ENCODE results near the gene POP4.

The POP4 gene

DNA sequence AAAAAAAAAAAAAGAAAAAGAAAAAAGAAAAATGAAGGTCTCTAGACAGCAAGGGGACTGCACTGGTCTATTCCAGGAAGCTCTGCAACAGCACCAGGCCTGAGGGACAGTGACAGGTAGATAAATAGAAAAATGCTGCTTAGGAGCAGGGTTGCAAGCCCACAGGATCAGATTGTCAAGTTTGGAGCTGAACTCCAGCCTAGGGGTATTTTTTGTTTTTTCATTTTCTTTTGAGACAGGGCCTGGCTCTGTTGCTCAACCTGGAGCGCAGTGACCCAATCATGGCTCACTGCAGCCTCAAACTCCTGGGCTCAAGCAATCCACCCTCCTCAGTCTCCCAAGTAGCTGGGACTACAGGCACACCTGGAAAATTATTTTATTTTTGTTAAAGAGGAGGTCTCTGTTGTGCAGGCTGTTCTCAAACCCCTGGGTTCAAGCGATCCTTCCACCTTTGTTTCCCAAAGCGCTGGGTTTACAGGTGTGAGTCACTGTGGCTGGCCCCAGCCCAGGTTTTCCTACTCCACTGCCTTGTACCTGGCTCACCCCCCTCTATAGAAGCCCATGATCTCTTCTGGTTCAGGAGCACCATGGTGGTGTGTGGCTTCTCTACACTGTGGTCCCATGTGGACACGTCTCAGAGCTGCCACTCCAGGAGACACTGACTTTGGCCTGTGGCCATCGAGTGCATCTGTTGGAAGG, 23.9 kb downstream of the POP4 start:
- DNase-seq (ENCODE audit: low read depth, low spot score) = no peak

DNA sequence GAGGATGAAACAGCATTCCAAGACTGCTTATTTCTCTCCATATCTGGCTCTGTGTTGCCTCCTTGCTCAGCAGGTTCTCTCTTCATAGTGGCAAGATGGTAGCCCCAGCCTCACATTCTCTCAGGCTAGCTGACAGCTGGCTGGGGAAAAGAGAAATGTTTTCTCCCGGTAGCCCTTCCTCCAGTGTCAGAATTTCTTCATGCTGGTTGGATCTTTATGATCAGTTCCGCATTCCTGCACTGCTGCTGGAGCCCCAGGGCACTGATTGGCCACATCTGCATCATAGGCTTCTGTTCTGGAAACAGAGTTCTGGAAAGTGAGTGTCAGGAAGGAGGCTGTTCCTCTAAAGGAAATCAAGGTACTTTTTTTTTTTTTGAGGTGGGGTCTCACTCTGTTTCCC, 24.6 kb downstream of the POP4 start:
- no peak for DNase-seq (ENCODE audit: low read depth, low spot score)

DNA sequence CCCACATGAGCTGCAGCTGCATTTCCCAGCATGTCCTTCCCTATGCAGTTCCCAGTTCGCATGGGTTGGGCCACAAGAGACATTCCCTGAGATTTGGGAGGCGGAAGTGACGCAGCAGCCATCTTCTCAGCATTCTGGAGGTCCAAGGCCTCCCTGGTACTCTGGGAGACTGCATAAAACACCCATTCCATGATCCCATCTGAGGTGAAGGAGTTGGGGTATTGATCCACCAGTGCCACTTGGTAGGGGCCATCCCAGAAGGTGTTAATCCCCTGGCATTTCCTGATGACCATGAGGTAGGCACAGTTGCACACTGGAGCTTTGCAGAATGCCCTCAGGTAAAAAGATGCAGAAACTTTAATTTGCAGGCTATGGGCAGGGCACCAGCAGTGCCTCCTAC, 25.4 kb downstream of the POP4 start:
- no peak for DNase-seq (ENCODE audit: low read depth, low spot score)

DNA sequence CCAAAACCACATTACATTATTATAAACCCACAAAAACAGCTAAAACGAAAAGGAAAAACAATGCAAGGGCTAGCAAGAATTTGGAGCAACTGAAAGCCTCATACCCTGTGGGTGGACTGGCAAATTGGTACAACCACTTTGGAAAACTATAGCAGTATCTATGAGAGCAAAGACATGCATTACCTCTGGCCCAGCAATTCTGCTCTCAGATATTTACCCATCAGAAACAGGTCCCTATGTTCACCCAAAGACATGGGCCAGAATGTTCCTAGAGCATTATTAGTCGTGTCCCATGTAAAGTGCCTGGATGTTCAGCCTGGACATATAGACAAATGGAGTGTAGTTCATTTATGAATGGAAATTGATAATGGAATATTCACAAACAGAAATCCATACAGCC, 27.9 kb downstream of the POP4 start:
- no peak for DNase-seq (ENCODE audit: low read depth, low spot score)

DNA sequence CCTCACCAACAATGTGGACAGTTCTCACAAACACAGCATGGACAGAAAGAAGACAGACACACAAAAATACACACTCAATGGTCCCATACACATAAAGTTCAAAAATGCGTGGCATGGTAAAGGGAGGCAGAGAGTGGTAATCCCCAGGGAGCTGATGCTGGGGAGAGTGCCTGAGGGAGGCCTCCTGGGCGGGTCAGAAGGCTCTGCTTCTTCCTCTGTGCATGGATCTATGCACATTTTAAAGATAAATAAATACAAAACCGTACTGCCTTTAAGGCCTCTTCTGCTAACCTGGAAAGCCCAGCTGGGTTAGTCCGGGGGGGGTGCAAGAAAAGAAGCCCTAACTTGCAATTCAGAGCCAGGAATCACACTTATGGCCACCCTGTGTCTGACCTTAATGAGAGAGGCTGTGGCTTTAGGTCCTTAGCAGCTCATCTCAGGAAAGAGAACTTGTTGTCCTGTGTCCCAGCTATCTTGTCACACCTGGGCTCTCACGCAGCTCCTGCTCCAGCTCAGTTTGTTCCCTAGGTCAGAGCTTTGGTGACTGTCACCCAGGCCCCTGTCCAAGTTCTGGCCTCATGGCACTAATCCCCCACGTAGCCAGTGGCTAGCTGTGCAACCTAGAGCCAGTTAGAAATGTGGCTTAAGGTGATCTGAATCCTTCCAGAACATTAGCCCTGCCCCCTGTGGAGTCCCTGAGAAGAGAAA, 28.5 kb downstream of the POP4 start:
- no peak for DNase-seq (ENCODE audit: low read depth, low spot score)

DNA sequence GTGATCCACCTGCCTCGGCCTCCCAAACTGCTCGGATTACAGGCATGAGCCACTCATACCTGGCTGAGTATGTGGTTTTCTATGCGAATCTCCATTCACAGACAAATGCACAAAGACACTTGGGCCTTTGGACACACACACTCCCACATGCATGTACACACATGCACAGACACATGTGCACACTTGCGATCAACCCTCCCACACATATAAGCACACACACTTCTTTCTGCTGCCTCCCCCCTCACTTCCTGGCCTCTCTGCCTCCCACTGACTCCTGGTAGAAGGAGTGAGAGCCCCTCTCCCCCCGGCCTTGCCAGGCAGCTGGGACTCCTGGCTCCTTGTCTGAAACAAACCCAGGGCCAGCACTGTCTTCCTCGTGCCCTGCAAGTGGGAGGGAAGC, 29.9 kb downstream of the POP4 start:
- DNase-seq (ENCODE audit: low read depth, low spot score) = no peak

DNA sequence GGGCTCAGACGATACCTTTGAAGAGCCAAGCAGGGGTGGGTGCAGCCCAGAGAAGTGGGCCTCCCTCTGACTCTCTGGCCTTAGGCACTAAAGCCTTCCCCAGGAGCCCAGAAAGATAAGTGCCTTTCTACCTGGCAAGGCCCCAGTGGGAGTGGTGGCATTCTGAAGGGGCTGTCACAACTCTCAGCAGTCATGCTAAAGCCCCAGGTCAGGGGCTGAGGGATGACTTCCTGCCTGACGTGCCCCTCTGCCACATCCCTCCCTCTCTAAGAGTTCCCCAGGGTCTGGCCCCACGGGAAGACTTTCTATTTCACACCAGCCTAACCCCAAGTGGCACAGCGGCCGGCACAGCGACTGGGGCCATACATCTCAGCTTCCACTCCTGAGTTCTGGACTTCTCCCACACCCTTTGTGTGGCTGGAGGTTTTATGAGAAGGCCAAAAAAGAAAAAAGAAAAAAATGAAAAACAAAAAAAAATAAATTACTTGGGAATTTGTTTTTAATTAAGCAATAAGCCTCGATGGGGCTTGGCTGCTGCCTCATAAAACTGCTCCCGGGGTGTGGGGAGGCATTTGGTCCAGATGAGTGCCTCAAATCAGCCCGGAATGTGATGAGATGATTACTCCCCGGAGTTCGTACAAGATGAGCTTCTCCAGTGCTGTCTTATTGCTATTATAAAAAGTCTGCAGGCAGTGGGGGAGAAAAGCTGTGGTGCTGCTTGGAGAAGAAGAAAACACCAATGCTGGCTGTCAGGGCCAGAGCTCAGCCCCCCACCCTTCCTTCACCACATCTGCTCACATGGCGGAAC, 30.7 kb downstream of the POP4 start:
- DNase-seq (ENCODE audit: low read depth, low spot score) = no peak

DNA sequence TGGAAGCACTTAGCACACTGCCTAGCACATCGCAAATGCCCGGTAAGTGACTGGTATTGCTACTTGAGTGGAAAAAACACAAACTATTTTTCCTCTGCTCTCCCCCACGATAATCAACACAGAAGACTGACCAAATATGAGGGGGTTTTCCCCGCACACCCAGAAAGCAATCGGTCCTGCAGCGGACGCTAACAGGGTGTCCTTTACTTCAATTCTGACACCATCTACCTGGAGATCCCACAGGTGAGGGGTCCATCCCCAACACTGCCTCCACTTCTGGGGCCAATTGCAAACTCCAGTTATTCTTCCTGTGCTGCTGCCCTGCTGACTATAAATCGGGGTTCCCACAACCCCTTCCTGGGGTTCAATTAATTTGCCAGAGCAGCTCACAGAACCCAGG, 33.0 kb downstream of the POP4 start:
- DNase-seq (ENCODE audit: low read depth, low spot score) = no peak

DNA sequence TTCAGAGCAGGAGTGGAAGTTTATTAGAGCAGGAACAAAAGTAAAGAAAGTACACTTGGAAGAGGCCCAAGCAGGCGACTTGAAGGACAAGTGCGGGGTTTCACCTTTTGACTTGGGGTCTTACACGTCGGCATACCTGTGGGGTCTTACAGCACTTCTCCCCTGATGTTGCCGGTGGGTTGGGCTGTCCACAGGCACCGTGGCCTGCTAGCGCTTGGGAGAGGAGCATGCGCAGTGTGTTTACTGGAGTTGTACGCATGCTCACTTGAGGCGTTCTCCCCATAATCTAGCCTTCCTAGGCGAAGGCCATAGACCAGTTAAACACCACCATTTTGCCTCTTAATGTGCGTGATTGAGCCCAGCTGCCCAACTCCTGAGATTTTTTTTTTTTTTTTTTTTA, 34.1 kb downstream of the POP4 start:
- no peak for DNase-seq (ENCODE audit: low read depth, low spot score)

DNA sequence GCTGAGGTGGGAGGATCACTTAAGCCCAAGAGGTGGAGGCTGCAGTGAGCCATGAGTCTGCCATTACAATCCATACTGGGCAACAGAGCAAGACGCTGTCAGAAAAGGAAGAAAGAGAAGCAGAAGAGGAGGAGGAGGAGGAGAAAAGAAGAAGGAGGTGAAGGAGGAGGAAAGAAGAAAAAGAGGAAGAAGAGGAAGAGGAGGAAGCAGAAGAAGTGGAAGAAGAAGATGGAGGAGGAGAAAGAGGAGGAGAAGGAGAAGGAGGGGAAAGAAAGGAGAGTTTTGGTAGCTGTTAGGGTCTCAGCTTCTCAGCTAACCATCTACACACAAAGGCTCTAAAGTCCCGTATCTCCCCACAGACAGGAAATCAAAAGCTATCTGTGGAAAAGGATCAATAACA, 35.5 kb downstream of the POP4 start:
- DNase-seq (ENCODE audit: low read depth, low spot score) = no peak

DNA sequence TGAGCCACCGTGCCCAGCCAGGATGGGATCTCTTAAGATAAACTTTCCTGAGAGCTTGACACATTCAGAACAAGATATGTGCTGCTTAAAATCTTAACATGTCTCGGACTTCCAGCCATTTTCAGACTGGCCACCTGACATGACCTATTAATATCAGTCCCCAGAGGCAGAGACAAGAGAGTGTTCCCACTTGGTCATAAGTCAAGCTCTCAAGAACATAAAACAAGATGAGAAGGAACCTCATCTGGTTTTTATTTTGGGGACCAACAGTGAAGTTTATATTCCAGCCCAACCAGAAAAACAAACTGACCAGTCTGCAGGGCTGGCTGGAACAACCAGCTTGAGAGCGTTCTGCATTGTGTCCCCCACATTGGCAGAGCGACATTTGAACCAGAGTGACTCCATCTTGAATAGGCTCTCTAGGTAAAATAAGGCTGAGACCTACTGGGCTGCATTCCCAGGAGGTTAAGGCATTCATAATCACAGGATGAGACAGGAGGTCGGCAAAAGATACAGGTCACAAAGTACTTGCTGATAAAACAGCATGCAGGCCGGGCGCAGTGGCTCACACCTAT, 37.4 kb downstream of the POP4 start:
- no peak for DNase-seq (ENCODE audit: low read depth, low spot score)

DNA sequence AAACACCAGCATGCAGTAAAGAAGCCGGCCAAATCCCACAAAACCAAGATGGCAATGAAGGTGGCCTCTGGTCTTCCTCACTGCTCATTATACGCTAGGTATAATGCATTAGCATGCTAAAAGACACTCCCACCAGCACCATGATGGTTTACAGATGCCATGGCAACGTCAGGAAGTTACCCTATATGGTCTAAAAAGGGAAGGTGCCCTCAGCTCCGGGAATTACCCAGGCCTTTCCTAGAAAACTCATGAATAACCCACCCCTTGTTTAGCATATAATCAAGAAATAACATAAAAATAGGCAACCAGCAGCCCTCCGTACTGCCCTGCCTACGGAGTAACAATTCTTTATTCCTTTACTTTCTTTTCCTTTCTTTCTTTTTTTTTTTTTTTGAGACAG, 38.1 kb downstream of the POP4 start:
- no peak for DNase-seq (ENCODE audit: low read depth, low spot score)

DNA sequence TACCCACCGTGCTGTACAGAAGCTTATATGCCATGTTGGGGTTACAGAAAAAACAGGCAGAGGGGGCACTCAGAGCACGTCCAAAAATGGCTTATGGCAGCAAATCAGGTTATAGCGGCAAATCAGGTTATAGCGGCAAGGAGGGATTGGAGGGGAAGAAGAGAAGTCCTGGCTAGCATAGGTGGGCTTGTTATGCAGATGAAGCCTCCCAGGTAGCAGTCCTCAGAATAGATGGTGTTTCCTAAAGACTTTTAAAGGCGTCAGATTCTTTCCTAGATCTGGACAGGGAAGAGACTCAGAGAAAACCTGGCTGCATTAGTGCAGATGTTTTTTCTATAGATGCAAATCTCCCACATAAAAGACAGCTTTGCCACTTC, 39.4 kb downstream of the POP4 start:
- DNase-seq (ENCODE audit: low read depth, low spot score) = no peak

DNA sequence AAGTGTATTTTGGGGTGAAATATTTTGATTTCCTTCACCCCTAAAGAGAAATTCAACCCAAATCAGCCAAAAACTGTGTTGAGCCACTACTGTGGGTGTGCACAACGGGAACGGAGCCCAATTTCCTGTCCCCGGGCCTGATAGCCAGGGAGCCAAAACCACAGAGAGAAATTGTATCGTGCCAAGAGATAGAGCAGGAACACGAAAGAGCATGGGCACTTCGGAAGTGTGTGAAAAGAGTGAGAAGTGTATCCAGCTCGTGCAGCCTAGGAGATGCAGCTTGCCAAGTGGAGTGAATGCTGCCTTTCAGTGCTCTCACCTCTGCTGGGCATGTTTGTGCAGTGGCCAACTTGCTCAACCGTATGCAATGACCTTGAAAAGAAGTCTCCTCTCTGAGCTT, 39.8 kb downstream of the POP4 start:
- no peak for DNase-seq (ENCODE audit: low read depth, low spot score)

DNA sequence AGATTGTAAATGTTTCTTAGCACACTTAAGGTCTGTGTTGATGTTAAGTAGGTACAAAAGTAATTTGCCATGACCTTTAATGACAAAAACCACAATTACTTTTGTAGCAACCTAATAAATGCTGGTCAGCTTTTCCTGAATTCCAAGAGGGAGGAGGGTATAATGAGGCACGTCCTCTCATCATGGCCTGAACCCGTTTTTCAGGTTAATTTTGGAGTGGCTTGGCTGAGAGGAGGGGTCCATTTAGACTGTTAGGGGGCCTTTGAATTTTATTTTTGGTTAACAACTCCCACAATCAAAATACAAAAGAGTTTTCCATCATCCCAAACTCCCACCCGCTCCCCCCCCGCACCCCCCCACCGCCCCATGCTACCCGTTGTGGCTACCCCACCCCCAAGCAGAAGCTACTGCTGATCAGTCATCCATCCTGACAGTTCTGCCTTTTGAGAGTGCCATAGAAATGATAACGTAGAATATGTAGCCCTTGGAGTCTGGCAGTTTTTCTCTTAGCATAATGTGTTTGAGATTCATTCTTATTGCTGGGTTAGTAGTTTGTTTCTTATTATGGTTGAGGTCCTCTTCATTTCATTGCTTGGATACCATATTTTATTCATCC, 44.8 kb downstream of the POP4 start:
- no peak for DNase-seq (ENCODE audit: low read depth, low spot score)

DNA sequence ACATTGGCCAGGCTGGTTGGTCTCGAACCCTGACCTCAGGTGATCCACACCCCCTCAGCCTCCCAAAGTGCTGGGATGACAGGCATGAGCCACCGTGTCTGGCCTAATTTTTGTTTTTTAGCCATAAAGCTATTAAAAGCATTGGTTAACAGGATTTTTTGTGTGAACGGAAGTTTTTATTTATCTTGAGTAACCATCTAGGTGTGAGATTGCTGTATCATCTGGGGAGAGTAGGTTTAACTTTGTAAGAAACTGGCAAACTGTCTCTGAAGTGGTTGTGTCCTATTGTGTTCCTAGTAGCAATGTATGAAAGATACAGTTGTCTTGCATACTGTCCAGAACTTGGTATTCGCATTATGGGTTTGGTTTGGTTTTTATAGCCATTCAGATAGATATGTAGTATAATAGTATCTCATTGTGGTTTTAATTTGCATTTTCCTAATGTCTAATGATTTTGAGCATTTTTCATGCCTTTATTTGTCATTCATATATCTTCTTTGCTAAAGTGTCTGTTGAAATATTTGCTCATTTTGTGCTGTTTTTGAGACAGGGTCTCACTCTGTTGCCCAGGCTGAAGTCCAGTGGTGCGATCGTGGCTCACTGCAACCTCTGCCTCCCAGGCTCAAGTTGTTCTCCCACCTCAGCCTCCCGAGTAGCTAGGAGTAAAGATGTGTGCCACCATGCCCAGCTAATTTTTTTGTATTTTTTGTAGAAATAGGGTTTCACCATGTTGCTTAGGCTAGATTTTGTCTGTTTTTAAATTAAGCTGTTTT, 45.7 kb downstream of the POP4 start:
- DNase-seq (ENCODE audit: low read depth, low spot score) = no peak

DNA sequence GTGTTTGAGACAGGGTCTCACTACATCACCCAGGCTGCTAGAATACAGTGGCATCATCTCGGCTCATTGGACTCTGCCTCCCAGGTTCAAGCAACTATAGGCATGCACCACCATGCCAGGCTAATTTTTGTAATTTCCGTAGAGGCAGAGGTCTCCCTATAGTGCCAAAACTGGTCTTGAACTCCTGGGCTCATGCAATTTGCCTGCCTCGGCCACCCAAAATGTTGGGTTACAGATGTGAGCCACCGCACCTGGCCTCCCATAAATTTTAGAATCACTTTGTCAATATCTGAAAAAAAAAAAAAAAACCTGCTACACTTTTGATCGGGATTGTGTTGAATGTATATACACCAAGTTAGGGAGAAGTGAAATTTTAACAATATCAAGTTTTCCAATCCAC, 47.3 kb downstream of the POP4 start:
- DNase-seq (ENCODE audit: low read depth, low spot score) = no peak

DNA sequence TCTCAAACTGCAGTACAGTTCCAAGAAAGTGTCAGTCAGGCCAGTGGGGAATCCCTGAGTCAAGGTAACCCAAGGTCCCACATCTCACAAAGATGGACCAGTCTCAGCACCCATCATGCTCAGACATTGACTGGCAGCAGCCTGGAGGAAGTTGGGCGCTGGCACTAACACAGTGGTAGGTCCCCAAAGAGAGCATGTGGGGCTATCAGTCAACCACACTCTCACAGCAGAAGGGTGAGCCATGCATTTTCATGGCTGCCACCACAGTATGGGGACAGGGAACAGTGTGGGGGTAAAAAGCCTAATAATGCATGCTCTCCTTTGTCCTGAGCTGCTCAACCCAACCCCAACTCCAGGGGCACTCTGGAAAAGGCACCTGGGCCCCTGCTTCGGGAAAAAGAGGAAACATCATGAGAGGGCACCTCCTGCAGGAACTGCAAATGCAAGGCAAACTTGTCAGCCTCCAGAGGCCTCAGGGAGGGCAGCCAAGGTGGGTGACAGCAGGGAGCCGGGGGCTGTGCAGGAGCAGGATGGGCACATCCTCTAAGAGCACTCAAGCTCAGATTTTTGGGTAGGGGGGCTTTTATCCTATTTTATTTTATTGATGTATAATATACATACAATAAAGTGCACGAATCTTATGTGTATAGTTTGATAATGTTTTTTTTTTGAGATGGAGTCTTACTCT, 49.7 kb downstream of the POP4 start:
- no peak for DNase-seq (ENCODE audit: low read depth, low spot score)

DNA sequence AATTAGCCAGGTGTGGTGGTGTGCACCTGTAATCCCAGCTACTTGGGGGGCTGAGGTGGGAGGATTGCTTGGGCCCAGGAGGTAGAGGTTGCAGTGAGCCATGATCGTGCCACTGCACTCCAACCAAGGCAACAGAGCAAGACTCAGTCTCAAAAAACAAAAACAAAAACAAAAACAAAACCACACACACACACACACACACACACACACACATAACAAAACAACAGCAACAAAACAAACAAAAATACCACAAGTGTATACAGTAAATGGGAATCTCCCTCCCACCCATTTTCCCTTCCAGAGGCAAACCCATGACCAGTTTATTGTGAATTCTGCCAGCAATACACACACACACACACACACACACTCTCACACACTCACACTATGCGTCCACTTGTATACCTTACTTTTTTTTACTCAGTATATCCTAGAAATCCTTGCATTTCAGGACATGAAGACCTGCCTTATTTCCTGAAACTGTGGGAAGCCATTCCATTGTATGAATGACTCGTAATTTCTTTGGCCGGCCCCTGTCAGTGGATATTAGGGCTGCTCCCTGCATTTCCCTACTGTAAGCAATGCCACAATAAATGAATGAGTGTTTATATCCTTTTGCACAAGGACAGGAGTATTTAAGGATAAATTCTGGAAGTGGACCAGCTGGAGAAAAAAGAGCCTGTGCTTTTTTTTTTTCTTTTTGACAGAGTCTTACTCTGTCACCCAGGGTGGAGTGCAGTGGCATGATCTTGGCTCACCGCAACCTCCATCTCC, 52.3 kb downstream of the POP4 start:
- DNase-seq (ENCODE audit: low read depth, low spot score) = no peak

DNA sequence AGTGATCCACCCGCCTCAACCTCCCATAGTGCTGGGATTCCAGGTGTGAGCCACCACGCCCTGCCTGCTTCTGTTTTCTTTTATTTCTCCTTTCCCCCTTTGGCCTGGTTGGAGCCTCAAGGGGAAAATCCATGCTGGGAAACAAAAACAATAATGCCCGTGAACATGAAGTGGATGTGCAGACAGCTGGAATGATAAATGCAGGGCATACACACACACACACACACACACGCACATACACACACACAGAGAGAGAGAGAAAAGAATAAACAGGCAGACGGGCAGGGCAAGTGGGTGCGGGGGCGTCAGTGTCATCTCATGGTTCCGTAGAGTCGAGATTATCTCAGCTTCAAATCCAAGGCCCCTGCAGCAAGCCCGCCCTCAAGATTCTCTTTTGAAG, 54.8 kb downstream of the POP4 start:
- no peak for DNase-seq (ENCODE audit: low read depth, low spot score)

Data from iPS DF 19.7 (cell line).